Gastrocnemius medialis (tissue), 4 donors: Measurements from ENCODE around the gene VASH1. TPM values are rescaled to one million over a fixed set of nuclear protein-coding genes. Genes with fewer than 3 reads are reported as not detected.

Experiments used
- ATAC-seq, 2 donors: fragments of 150-250 bp; one replicate each; pipeline ENCODE4 v1.9.1; 2016
- DNase-seq, 2 donors: peaks; one replicate each; pipeline ENCODE4 v3.0.0-alpha.2; 2019
- H3K27ac ChIP-seq, 4 donors: fragments of 200-600 bp; sonication (generic); 1 replicate in 1 of 4; 2 replicates in 3 of 4; pipeline ENCODE4 v1.5.1; 2016 to 2018; ENCODE audit warnings: mild to moderate bottlenecking in 2 of 4, moderate library complexity in 1 of 4
- H3K27me3 ChIP-seq, 3 donors: fragments of 200-600 bp; sonication (generic) in 2 of 3; 1 replicate in 1 of 3; 2 replicates in 2 of 3; pipeline versions ENCODE4 v1.5.1 to v1.6.0; 2016 to 2019; ENCODE audit warnings: mild to moderate bottlenecking in 1 of 3, moderate library complexity in 1 of 3
- H3K36me3 ChIP-seq, 2 donors: fragments of 200-600 bp; sonication (generic) in 1 of 2; one replicate each; pipeline ENCODE4 v1.5.1; 2017 to 2018
- H3K4me1 ChIP-seq, 2 donors: fragments of 200-600 bp; sonication (generic) in 1 of 2; one replicate each; pipeline ENCODE4 v1.5.1; 2016 to 2017; ENCODE audit warnings: mild to moderate bottlenecking in 2 of 2
- H3K4me3 ChIP-seq, 4 donors: fragments of 200-600 bp; sonication (generic) in 3 of 4; 1 replicate in 1 of 4; 2 replicates in 3 of 4; pipeline ENCODE4 v1.5.1; 2016 to 2019; ENCODE audit warnings: mild to moderate bottlenecking in 2 of 4
- H3K9me3 ChIP-seq, 3 donors: fragments of 200-600 bp; sonication (generic) in 2 of 3; 1 replicate in 1 of 3; 2 replicates in 2 of 3; pipeline ENCODE4 v1.5.1; 2016 to 2019
- POLR2A ChIP-seq, 2 donors: fragments of 450-650 bp; IDR thresholded peaks; one replicate each; pipeline ENCODE4 v1.6.1; 2017; ENCODE audit warnings: antibody characterized with exemption in 2 of 2, mild to moderate bottlenecking in 2 of 2, moderate library complexity in 2 of 2
- in situ Hi-C, 4 donors: fragments of 200-750 bp; cut with MboI; loops; one replicate each; pipeline versions ENCODE4 v1.15.0 to v1.8.0; 2017; ENCODE audit warnings: low sequenced_read_pairs in 4 of 4
- intact Hi-C: fragments of 100-400 bp; cut with DNase I; formaldehyde crosslinking; loops from one replicate; pipeline ENCODE4 v1.15.1; 2023; ENCODE audit warnings: low total_unique reads
- total RNA-seq, 4 donors: library from RNA; depleted of rRNA; stranded (reverse); fragments of >200 nt; gene quantifications; one replicate each; pipeline versions ENCODE4 v1.1.0 to v1.2.3, GENCODE V29; 2016
- TF ChIP-seq, protein P1 (sequence below), 5 experiments: fragments of 450-650 bp in 3 of 5; fragments of 200-600 bp in 2 of 5; sonication (generic) in 2 of 5; IDR thresholded peaks in 4 of 5; conservative IDR thresholded peaks in 1 of 5; 1 replicate in 4 of 5; 2 replicates in 1 of 5; pipeline ENCODE4 v1.5.1; 2016 to 2019; ENCODE audit warnings: antibody characterized with exemption in 5 of 5, mild to moderate bottlenecking in 3 of 5, moderate library complexity in 3 of 5

VASH1 gene
- total RNA-seq, 4 donors from 2014 or later: 0.56 to 6.1 (median 1.2) TPM

DNA sequence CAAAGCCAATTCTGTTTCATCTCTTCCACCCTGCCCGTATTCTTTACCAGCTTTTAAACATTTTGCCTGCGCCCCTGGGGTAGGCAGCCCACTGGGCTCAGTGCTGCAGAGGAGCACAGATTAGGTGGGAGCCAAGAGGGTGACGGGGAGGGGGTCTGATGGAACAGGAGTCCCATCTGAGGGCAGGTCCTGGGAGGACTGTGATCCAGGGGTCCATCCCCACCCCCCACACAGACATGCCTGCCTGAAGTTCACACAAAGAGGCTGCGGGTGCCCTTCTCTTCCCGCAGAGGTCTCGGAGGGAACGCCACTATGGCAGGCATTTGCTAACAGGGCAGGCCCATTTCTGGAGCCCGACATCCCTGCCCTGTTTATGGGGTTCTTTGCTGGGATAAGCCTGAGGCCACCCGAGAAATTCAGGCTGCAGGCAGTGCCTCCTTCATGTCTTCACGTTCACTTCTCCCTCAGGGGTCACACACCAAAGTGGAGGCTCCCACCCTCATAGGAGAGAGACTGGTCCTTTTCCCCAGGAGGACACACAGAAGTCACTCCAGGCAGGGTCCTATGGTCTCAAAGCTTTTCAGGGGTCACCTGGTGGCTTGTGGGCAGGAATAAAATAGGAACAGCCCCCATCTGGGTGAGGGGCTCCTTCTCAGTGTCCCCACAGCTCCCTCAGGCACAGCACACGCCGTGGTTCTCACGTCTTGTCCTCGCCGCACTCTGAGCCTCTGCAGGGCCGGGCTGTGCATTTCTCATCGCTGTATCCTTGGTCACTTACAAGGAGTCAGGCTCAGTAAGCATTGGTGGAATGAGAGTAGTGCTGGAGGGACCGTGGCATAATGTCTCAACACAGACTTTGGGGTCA is 12.9 kb downstream of the VASH1 start:
- no peaks in the 10 kb centered on the region for H3K9me3 ChIP-seq
- no peak for TF ChIP-seq POLR2A (IDR thresholded peaks at IDR 0.05)
- TF ChIP-seq, protein P1, sequence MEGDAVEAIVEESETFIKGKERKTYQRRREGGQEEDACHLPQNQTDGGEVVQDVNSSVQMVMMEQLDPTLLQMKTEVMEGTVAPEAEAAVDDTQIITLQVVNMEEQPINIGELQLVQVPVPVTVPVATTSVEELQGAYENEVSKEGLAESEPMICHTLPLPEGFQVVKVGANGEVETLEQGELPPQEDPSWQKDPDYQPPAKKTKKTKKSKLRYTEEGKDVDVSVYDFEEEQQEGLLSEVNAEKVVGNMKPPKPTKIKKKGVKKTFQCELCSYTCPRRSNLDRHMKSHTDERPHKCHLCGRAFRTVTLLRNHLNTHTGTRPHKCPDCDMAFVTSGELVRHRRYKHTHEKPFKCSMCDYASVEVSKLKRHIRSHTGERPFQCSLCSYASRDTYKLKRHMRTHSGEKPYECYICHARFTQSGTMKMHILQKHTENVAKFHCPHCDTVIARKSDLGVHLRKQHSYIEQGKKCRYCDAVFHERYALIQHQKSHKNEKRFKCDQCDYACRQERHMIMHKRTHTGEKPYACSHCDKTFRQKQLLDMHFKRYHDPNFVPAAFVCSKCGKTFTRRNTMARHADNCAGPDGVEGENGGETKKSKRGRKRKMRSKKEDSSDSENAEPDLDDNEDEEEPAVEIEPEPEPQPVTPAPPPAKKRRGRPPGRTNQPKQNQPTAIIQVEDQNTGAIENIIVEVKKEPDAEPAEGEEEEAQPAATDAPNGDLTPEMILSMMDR (IDR thresholded peaks at IDR 0.05 in 4 of 5, conservative IDR thresholded peaks at IDR 0.05 in 1 of 5): no peak
- ATAC-seq (no peak), DNase-seq (no peak)
- peaks cover 6 to 10% of the 10 kb centered on the region in 2 donors for H3K4me1 ChIP-seq
- H3K36me3 ChIP-seq: no peaks in the 10 kb centered on the region
- H3K4me3 ChIP-seq: no peak overlapping the region
- peaks cover 0 to 6% (median 5%) of the 10 kb centered on the region in 3 donors for H3K27me3 ChIP-seq
- peak overlapping the region in 3 of 4 donors; percentile 68 to 77 (median 76) for H3K27ac ChIP-seq
- intact Hi-C loops: no loop called here
- in situ Hi-C loops: no loop called here

DNA sequence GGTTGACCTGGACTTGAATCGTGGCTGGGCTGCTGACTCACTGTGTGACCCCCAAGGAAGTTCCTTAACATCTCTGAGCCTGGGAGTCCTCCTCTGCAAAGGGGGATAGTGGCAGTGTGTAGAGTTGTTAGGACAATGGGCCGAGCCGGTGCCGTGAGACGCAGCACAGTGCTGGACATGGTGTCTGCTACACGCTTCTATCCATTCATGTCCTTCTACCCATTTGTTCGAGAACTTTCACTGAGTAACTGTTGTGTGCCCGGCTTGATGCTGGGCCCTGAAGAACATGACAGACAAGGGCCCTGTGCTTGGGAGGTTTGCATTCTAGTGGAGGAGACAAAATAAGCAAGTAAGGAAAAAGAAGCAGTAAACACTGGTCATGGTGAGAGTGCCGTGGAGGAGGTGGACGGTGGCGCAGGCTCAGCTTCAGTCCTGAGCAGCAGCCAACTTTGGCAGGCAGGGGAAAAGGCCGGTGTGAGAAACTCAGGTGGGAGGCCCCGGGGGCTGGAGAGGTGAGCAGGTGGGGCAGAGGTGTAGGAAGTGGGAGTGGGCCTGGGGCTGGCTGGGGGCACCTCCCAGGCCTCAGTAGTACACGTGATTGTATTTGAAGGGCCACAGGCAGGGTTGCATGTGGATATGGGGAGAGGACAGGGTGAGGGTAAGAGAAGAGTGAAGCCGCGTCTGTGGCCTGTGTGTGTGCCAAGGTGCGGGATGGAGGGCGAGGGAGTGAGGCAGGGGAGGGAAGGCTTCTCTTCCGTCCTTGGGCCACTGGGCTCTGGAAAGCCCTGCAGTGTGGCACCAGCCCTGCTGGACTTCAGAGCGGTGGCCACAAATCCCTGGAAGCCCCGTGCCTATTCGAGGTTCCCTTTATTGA is 13.8 kb downstream of the VASH1 start:
- no peak overlapping the region for H3K4me3 ChIP-seq
- TF ChIP-seq POLR2A (IDR thresholded peaks at IDR 0.05): no peak
- TF ChIP-seq, protein P1 (IDR thresholded peaks at IDR 0.05 in 4 of 5, conservative IDR thresholded peaks at IDR 0.05 in 1 of 5): no peak
- H3K27ac ChIP-seq: no peak overlapping the region
- H3K36me3 ChIP-seq: no peaks in the 10 kb centered on the region
- ATAC-seq (no peak), DNase-seq (no peak)
- H3K4me1 ChIP-seq: peaks cover 6 to 10% of the 10 kb centered on the region in 2 donors
- no peaks in the 10 kb centered on the region for H3K9me3 ChIP-seq
- H3K27me3 ChIP-seq: peaks cover 0 to 6% (median 5%) of the 10 kb centered on the region in 3 donors
- intact Hi-C loops: no loop called here
- in situ Hi-C loops: no loop called here

DNA sequence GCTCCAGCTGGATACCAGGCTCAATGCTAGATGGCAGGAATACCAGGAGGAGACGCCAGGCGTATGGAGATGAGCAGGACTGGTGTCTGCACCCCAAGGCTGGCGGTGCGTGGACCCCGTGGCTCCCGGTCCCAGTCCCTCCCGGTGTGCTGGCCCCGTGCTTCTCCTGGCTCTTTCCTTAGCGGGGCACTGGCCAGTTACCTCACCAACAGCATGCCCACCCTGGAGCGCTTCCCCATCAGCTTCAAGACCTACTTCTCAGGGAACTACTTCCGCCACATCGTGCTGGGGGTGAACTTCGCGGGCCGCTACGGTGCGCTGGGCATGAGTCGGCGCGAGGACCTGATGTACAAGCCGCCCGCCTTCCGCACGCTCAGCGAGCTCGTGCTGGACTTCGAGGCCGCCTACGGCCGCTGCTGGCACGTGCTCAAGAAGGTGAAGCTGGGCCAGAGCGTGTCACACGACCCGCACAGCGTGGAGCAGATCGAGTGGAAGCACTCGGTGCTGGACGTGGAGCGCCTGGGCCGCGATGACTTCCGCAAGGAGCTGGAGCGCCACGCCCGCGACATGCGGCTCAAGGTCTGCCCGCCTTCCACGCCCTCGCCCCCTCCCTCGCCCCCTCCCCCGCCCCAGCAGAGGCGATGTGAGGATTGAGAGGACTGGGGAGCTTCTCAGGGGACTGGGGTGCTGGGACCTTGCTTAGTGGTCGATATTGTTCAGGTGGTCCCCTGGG is 14.6 kb downstream of the VASH1 start:
- intact Hi-C loops (no loop called here), in situ Hi-C loops (no loop called here)
- no peaks in the 10 kb centered on the region for H3K9me3 ChIP-seq
- no peak for TF ChIP-seq POLR2A (IDR thresholded peaks at IDR 0.05)
- TF ChIP-seq, protein P1 (IDR thresholded peaks at IDR 0.05 in 4 of 5, conservative IDR thresholded peaks at IDR 0.05 in 1 of 5): no peak
- H3K27ac ChIP-seq: no peak overlapping the region
- H3K4me1 ChIP-seq: peaks cover 6 to 10% of the 10 kb centered on the region in 2 donors
- H3K36me3 ChIP-seq: no peaks in the 10 kb centered on the region
- no peak overlapping the region for H3K4me3 ChIP-seq
- ATAC-seq (no peak), DNase-seq (no peak)
- H3K27me3 ChIP-seq: peaks cover 0 to 6% (median 5%) of the 10 kb centered on the region in 3 donors

DNA sequence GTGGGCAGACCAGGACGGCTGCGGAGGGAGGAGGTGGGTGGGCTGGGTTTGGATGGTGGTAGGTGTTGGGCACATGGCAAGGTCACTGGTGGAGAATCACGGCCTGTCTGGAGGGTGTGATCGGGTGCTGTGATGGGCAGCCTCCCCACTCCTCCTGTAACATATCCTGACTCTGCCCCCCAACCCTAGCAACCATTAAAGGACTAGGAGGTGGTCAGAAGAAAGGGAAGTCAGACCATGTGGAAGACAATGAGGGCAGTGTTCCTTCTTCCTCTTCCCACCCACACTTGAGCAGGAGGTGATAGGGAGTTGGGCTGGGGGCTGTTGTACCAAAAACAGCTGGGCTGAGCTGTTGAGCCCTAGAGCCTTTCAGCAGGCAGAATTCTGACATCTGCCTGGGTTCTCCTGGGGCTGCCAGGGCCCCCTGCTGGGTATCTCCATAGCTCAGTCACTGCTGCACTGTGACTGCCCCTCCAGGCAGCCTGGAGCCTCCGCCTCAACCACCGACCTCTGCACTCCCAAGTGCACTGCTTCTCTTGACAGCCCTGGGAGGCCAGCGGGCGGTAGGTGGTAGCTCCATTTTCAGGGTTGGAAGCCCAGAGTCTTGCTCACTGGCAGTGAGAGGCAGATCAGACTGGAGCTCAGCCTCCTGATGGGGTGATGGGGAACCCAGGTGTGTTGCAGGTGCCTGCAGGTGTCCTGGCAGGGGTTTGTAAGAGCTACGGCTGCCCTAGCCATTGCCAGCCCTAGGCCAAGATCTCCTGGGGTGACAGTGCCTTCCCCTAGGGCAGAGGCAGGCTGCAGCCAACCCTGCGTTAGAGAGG is 15.4 kb downstream of the VASH1 start:
- Histone ChIP-seq H3K36me3 (no peaks in the 10 kb centered on the region), H3K4me3 (no peak overlapping the region), H3K27ac (no peak overlapping the region), H3K9me3 (no peaks in the 10 kb centered on the region), H3K27me3 (peaks cover 0 to 6% (median 5%) of the 10 kb centered on the region in 3 donors), H3K4me1 (peaks cover 6 to 14% of the 10 kb centered on the region in 2 donors)
- ATAC-seq (no peak), DNase-seq (no peak)
- TF ChIP-seq, protein P1 (IDR thresholded peaks at IDR 0.05 in 4 of 5, conservative IDR thresholded peaks at IDR 0.05 in 1 of 5): no peak
- intact Hi-C loops (no loop called here), in situ Hi-C loops (no loop called here)
